ENCODE data around the gene TUT4.

Gene TUT4

DNA sequence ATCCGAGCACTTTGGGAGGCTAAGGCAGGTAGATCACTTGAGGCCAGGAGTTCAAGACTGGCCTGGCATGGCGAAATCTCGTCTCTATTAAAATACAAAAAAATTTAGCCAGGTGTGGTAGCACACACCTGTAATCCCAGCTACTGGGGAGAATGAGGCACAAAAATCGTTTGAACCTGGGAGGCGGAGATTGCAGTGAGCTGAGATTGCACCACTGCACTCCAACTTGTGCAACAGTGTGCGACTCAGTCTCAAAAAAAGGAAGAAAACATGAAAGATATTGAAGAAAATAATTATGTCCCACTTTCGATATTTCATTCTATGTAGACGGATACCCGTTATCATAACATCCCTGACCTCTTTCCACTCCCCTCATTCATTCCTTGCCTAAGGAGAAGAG, 19.2 kb downstream of the TUT4 start:
- DNase-seq (ENCODE audit: low read depth in 2 of 2) = no peak

DNA sequence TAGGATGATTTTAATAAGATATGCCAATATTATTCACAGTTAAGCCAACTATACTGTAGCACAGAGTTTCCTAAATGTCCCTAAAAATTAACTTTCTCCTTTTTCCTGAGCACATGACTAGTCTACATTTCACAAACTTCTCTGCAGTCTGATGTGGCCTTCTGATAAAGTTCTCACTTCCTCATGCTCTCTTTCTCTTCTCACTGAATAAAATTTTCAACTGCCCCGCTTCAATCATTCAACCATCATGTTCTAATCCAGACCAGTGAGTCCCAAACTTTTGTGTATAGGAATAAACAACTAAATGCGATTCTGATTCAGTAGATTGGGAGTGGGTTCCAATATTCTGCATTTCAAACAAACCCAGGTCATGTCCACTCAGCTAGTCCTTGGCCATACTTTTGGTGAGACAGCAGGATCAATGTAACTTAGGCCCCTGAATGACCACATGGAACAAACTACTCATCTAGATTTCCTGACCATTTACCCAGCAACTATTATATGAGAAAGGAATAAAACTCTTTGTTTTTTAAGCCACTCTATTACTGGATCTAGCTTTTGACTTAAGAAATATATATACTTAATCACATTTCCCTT, 20.1 kb downstream of the TUT4 start:
- no peak for DNase-seq (ENCODE audit: low read depth in 2 of 2)

DNA sequence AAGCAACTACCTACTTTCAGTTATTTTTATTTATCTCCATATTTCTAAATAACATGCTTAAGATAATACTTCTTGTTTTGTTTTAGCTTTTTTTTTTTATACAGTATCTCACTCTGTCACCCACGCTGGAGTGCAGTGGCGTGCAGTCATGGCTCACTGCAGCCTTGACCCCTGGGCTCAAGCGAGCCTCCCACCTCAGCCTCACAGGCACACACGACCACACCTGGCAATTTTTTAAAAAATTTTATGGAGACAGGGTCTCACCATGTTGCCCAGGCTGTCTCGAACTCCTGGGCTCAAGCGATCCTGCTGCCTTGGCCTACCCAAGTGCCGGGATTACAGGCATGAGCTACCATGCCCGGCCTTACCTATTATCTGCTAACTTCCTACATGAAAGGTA, 20.6 kb downstream of the TUT4 start:
- DNase-seq (ENCODE audit: low read depth in 2 of 2) = no peak

DNA sequence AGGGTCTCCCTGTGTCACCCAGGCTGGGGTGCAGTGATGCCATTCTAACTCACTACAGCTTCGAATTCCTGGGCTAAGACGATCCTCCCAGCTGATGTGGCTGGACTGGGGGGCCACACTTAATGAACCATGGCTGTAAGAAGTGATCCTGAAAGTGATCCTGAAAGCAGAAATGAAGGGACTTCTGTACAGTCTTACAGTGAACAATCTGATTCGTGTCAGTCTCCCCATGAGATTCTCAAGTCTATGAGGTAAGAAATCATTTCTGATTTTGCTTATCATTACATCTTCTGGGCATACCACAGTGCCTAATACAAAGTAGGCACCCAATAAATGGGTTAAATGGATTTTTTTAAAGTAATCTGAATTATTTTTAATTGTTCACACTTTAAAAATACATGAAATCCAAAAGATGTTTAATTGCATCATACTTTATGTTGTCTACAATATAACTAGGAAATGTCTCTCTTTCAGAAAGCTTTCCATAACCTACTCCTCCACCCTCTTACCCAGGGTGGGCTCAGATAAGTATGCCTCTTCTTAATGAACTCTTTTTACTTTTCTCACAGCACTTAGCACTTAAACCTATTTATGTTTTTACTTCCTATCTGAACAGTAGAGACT, 21.5 kb downstream of the TUT4 start:
- DNase-seq (ENCODE audit: low read depth in 2 of 2) = no peak

DNA sequence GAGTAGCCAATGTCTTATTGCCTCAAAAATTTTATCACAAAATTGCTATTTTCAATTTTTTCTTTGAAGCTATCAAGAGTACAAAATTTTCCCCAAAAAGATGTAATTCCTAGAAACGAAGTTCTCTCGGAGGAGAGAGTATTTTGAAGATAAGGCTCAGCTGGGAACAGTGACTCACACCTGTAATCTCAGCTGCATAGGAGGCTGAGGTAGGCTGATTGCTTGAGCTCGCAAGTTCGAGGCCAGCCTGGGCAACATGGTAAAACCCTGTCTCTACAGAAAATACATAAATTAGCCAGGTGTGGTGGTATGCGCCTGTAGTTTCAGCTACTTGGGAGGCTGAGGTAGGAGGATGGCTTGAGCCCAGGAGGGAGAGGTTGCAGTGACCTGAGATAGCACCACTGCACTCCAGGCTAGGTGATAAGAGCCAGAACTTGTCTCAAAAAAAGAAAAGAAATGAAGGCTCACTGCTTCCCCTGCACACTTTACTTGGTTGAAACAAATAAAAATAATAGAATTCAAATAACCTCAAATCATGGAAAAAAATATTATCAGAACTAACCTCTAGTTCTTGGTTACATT, 22.2 kb downstream of the TUT4 start:
- no peak for DNase-seq (ENCODE audit: low read depth in 2 of 2)

DNA sequence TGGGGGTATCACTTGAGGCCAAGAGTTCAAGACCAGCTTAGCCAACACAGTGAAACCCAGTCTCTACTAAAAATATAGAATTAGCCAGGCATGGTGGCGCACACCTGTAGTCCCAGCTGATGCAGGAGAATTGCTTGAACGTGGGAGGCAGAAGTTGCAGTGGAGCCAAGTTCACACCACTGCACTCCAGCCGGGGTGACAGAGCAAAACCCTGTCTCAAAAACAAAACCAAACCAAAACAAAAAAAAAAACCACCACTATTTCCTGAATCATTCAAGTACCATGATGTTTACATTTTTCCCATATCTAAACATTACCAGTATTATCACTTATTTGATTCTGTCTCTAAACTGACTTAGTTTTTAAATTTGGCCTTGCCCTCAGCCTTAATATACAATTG, 29.5 kb downstream of the TUT4 start:
- no peak for DNase-seq (ENCODE audit: low read depth in 2 of 2)

DNA sequence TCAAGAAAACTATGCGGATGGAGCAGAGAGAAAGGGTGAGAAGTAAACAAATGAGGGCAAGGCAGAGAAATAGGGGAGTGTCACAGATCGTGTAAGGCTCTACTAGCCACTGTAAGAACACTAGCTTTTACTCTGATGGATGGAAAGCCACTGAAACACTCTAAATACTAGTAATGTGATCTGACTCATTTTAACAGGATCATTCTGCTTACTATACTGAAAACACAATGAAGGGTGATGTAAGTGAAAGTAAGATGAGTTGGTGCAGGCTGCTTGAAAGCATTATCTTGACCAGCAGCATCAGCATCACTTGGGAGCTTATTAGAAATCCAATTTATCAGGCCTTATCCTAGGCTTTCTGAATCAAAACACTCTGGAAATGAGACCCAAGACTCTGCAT, 32.7 kb downstream of the TUT4 start:
- DNase-seq (ENCODE audit: low read depth in 2 of 2) = no peak

DNA sequence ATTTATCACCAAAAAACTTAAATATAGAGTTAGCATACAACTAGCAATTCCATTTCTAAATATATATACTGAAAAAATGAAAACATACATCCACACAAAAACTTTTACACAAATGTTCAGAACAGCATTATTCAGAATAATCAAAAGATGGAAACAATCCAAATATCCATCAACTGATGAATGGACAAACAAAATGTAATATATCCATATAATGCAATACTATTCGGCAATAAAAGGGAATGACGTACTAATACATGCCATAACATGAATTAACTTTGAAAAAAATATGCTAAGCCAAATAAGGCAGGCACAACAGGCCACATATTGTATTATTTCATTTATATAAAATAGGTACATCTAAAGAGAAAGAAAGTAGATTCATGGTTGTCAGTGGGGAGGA, 33.9 kb downstream of the TUT4 start:
- no peak for DNase-seq (ENCODE audit: low read depth in 2 of 2)

DNA sequence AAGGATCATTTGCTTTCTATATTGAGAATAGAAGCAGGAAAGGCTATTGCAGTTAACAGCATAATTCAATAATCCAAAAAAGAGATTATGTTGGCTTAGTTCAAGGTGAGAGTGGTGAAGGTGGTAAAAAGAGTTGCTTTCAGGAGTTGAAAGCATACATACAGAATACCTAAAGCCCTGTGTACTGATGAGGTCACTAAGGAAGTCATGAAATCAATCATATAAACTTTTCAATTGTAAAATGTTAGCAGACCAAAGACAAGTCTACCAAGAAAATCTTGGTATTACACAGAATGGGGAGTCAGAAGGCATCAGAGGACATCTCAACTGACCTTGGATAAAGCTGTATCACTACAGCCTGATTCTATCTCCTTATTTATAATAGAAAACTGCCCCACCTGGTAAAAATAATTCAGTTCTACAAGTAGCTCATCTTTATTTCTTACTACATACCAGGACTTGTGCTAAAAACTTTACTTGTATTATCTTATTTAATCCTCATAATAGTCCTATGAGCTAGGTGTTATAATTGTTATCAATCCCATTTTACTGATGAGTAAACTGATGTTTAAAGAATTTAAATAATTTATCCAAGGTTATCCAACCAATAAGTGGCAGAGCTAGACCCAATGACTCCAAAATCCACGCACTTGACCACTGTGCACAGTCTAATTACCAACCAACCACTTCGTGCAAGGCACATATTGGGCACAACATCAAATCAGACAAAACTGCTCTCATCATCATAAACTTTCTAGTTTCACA, 40.9 kb downstream of the TUT4 start:
- no peak for DNase-seq (ENCODE audit: low read depth in 2 of 2)

DNA sequence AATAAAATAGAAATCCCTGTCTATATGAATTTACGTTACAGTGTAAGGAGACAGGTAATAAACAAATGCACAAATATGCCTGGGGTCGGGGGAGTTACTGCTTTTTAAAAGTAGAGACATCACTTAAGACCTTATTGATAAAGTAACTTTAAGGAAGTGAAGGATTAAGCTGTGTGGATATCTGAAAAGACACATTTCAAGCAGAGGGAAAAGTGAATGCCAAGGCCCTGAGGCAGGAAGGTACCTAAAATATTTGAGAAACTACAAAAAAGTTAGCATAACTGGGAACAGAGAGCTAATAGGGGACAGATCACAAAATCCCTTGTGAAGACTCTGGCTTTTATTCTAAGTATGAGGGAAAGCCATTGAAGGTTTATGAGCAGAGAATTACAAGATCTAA, 41.5 kb downstream of the TUT4 start:
- no peak for DNase-seq (ENCODE audit: low read depth in 2 of 2)

DNA sequence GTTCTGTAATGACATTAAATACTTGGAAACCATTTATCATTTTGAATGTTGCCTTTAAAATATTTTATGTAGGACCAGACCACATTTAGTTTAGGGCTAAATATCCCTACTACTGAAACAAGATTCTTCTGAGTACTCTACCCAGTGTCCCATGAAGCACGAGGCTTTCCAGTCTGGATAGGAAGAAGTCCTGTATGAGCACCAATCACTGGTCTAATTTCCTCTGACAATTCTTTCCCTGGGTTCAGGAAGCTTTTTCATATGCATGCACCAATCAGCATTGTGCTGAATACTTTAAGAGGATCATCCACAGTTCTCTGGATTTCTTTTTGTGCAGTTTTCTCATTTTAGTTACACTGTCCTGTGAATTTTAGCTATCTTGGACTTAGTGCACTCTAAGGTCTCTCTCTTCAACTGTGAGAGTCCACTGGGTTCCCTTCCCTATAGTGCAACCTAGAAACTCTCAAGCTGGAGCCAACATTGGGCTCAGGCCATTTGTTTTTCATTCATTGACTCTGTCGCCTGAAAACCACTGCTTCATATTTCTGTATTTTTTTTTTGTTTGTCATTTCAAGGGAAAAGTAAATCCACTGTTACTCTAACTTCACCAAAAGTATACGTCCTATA, 45.9 kb downstream of the TUT4 start:
- no peak for DNase-seq (ENCODE audit: low read depth in 2 of 2)

DNA sequence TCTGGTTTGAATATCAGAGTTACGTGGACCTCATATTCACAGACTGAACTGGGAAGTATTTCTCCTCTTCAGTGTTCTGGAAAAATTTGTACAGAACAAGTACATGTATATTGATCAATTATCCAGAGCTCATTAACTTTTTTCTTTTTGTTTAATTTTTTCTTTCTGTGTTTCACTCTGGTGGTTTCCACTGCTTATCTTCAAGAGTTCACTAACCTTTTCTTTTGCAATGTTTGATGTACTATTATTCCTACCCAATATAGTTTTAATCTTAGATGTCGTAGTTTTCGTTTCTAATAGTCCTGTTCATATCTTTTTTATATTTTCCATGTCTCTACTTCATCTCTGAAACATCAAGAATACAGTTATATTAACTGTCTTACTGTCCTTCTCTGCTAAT, 46.5 kb downstream of the TUT4 start:
- no peak for DNase-seq (ENCODE audit: low read depth in 2 of 2)

DNA sequence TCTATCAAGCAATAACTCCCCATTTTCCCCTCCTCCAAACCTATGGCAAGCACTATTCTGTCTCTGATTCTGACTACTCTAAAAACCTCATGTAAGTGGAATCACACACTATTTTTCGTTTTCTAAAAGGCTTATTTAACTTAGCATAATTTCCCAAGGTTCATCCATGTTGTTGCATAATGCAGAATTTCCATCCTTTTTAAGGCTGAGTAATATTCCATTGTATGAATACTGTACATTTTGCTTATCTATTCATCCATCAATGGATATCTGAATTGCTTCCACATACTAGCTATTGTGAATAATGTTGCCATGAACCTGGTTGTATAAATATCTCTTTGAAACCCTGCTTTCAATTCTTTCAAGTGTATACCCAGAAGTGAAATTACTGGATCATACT, 48.2 kb downstream of the TUT4 start:
- no peak for DNase-seq (ENCODE audit: low read depth in 2 of 2)

DNA sequence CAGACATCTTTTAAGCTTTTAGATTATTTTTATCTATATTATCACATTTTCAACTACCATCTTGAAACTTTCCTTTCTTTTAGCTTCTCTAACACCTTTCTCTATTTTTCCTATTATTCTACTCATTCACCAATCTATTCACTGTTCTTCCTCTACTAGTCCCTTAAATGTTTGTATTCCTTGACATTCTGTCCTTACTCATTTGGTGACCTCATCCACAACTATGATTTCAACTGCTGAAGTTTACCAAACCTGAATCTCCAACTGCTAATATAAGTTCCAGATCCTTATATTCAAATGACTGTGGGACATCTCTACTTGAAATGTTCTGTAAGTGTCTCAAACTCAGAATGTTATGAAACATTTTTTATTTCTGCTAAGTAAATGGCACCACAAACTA, 49.2 kb downstream of the TUT4 start:
- DNase-seq (ENCODE audit: low read depth in 2 of 2) = no peak

DNA sequence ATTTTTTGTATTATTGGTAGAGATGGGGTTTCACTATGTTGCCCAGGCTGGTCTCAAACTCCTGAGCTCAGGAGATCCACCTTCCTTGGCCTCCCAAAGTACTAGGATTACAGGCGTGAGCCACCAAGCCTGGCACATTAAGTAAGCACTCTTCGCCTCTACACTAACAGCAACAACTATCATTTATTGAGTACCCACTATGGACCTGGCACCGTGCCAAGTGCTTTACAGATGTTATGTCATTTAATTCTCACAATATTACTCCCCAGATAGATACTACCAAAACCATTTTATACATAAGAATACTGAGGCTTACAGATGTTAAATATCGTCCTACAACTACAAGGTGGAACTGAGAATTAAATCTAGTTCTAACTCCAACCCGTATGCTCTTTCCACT, 50.1 kb downstream of the TUT4 start:
- no peak for DNase-seq (ENCODE audit: low read depth in 2 of 2)

DNA sequence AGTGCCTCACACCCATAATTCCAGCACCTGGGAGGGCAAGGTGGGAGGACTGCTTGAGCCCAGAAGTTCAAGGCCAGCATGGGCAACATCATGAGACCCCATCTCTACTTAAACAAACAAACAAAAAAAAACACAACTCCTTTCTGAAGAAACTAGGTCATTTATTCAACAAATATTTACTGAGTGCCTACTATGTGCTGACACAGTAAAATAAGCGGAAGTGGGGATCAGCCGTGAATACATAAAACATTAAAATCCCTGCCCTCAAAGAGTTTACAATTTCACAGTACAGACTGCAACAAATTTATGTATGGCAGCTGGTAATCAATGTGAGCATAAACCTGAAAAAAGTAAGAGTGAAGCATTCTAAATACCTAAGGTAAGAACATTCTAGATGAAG, 65.3 kb downstream of the TUT4 start:
- no peak for DNase-seq (ENCODE audit: low read depth in 2 of 2)

DNA sequence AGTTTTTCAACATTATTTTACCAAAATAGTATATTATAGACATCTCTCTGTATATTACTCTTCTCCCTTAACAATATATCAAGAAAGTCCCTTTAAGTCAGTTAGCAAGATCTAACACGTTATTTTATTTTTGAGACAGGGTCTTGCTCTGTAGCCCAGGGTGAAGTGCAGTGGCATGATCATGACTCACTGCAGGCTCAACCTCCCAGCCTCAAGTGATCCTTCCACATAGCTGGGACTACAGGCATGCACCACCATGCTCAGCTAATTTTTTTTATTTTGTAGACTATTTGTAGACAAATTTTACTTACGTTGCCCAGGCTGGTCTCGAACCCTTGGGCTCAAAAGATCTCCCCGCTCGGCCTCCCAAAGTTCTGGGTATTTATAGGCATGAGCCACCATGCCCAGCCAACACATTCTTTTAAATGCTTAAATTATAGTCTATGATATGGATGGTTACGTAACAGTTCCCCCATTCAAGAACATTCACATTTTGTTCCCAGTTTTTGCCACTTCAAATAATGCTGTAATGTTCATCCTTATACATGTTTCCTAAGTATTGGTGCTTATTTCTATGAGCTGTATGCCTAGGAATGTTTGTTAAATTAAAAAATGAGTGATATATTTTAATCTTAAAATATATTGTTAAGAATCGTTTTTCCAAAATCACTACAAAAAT, 70.4 kb downstream of the TUT4 start:
- no peak for DNase-seq (ENCODE audit: low read depth in 2 of 2)

DNA sequence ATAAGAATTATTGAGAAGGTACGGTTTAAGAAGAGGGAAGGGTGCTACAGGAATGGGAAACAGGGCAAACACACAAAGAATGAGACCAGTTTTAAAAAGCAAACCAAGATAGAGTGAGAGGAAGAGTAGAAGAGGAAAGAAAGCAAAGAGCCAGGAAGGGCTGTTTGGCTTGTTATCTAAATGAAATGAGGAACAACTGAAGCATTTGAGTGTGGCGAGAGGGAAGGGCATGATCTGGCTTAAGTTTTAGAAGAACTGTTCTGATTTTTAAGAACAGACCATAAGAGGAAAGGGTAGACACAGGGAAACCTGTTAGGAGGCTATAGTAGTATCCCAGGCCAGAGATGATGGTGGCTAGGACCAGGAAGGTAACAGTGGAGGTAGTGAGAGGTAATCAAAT, 73.8 kb downstream of the TUT4 start:
- DNase-seq (ENCODE audit: low read depth in 2 of 2) = no peak

DNA sequence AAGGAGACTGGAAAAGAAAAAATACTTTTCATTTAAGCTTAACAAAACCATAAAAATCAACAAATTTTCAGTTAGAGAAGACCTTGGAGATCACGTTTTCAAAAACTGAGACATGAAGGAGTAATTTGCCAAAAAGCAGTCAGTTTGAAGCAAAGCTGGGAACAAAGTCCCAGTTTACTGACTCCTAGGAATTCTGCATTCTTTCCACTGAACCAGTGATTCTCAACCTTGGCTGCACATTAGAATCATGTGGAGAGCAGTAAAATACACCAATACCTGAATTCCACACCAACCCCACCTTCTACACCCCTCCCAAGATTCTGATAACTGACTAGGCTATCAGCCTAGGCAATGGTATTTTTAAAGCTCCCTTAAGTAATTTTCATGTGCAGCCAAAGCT, 75.0 kb downstream of the TUT4 start:
- no peak for DNase-seq (ENCODE audit: low read depth in 2 of 2)

DNA sequence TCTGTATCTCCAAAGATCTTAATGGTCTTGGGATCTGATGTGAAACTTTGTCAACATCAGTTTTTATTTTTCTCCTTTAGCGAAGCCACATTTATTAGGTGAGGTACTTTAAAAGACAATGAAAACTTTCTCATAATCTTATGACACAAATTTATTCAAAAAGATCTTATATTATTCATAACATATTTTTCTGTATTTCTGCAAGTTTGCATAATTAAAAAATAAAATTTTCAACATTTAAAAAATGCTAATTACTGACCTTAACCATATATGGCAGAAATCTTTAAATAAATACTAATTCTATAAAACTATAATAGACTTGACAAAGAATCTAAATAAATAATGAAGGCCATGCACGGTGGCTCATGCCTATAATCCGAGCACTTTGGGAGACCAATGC, 75.9 kb downstream of the TUT4 start:
- DNase-seq (ENCODE audit: low read depth in 2 of 2) = no peak

DNA sequence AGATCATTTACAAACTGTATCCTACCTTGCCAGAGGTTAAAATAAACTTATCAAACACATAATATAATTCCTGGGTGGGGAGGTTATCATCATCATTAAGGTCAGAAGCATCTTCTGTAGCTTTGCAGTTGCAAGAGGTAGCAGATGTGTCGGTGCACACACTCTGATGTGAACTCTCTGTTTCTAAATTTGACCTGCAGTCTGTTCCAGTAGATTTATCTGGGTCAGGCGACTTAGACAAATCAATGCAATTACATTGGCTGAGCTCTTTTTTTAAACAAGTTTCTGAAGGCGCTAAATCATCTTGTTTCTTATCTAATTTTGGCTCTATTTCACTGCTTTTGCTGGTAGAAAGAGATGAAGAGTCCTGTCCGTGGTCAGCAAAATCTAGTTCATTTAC, 78.1 kb downstream of the TUT4 start:
- no peak for DNase-seq (ENCODE audit: low read depth in 2 of 2)

DNA sequence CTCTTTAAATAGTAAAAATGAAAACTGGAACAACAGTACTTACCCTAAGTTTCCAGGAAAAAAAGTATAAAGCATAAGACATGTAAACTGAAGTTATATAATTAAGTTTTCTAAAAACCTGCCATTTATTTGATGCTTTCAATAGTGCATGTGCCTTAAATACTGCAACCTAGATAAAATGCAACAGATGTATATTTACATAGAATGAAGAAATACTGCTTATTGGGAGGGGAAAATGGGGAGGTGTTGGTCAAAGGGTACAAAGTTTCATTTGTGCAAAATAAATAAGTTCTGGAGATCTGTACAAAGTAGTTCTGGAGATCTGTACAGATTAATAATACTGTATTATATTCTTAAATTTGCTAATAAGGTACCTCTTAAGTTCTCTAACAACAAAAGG, 79.9 kb downstream of the TUT4 start:
- no peak for DNase-seq (ENCODE audit: low read depth in 2 of 2)
